Endodermal cell (in vitro differentiated cells): ENCODE data around the gene CPN2. TPM values are rescaled to one million over a fixed set of nuclear protein-coding genes. Genes with fewer than 3 reads are reported as not detected.

Experiments
- DNase-seq: peaks from one replicate; pipeline ENCODE4 v3.0.0-alpha.2; 2017
- H3K27ac ChIP-seq: 2 replicates; pipeline ENCODE4 v1.5.1; 2013; ENCODE audit warnings: mild to moderate bottlenecking, low read depth, low read length, moderate library complexity
- H3K27me3 ChIP-seq: 2 replicates; pipeline ENCODE4 v1.6.1; 2013; ENCODE audit warnings: mild to moderate bottlenecking, low read length, moderate library complexity; ENCODE audit not compliant: insufficient read depth, control insufficient read depth, poor library complexity, severe bottlenecking
- H3K36me3 ChIP-seq: 2 replicates; pipeline ENCODE4 v1.7.0; 2013; ENCODE audit warnings: mild to moderate bottlenecking, low read length, moderate library complexity; ENCODE audit not compliant: control insufficient read depth, insufficient read depth
- H3K4me1 ChIP-seq: one replicate; pipeline ENCODE4 v1.7.0; 2013; ENCODE audit warnings: low read length; ENCODE audit not compliant: control insufficient read depth, insufficient read depth
- H3K4me3 ChIP-seq: 2 replicates; pipeline ENCODE4 v1.5.1; 2013; ENCODE audit warnings: mild to moderate bottlenecking, low read length, moderate library complexity
- H3K9ac ChIP-seq: 2 replicates; pipeline ENCODE4 v1.6.1; 2013; ENCODE audit warnings: mild to moderate bottlenecking, low read length, moderate library complexity; ENCODE audit not compliant: poor library complexity, severe bottlenecking; ENCODE audit errors: extremely low read depth
- H3K9me3 ChIP-seq: 2 replicates; pipeline ENCODE4 v1.6.1; 2013; ENCODE audit warnings: mild to moderate bottlenecking, low read length, moderate library complexity; ENCODE audit not compliant: control insufficient read depth
- H3K27ac Mint-ChIP-seq: 2 replicates; pipeline ENCODE4 v1.8.0; 2020; ENCODE audit warnings: mixed read lengths
- H3K27me3 Mint-ChIP-seq: 2 replicates; pipeline ENCODE4 v1.8.0; 2021; ENCODE audit warnings: mild to moderate bottlenecking, mixed read lengths; ENCODE audit not compliant: insufficient read depth
- H3K36me3 Mint-ChIP-seq: 2 replicates; pipeline ENCODE4 v1.8.0; 2020; ENCODE audit warnings: low read depth, mixed read lengths
- H3K4me1 Mint-ChIP-seq: 2 replicates; pipeline ENCODE4 v1.8.0; 2020; ENCODE audit warnings: mixed read lengths
- H3K4me3 Mint-ChIP-seq: 2 replicates; pipeline ENCODE4 v1.8.0; 2020; ENCODE audit warnings: mild to moderate bottlenecking, moderate library complexity, mixed read lengths
- H3K9me3 Mint-ChIP-seq: 2 replicates; pipeline ENCODE4 v1.8.0; 2020; ENCODE audit warnings: mild to moderate bottlenecking, mixed read lengths
- WGBS, 2 experiments: methylation state at CpG; one replicate each; pipeline versions ENCODE4 v1.1.5 to v1.1.7; 2013; ENCODE audit warnings: missing lambda C conversion rate in 2 of 2, mixed read lengths in 1 of 2; ENCODE audit not compliant: insufficient coverage in 1 of 2, insufficient read length in 1 of 2; 5-methylcytosine and 5-hydroxymethylcytosine counted together
- total RNA-seq, 2 donors: library from RNA; stranded (reverse); fragmentation: NEBNext Ultra II Directional in 1 of 2; extraction: Animal tissue kit (Norgen Biotek cat#: 25700) in 1 of 2; gene quantifications; 2 replicates in 1 of 2; 3 replicates in 1 of 2; pipeline ENCODE4 v1.2.1, GENCODE V29; 2021
- TF ChIP-seq, protein P1 (sequence below): fragments of 200-600 bp; sonication (generic); conservative IDR thresholded peaks from 2 replicates; pipeline ENCODE4 v1.5.0; 2021; ENCODE audit warnings: antibody characterized with exemption, mild to moderate bottlenecking

Gene CPN2
- total RNA-seq, 2 donors from 2014 or later, result 0.22 TPM; not detected in 1

DNA sequence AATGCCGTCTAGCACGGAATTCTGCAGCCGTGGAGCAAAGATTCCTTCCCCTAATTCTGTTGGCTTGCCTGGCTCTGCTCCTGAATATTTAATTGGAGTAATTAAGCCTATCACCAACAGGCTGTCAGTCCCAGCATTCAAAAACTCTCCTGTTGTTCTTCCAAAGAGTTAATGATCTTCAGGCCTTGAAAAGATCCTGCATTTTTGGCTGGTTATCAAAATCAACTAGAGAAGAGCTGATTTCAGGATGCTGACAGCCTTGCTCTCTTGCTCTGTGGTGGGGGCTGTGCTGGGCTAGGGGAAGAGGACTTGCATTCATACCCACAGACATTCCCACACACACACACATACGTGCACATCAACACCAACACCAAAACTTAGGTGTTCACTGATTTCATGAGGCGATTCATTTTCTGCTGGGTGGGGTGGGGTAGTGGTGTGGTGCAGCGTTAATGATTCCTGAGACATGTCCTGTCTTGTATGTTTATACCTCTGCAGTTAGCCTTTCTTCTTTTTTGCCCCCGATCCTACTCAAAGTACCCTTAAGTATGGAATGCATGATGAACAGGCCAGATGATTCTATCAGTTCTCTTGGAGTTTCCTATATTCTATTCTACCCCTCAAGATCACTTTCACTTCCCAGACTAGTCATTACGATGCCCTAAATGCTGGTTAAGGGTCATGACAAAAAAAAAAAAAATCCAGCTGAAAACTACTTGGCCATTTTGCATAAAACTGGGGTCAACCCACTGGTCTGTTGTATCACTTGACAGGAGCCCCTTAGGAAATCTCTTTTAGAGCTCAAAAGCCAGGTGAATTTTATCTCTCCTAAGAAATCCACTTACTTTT is 42.3 kb downstream of the CPN2 start:
- Histone ChIP-seq H3K36me3 (no peaks in the 10 kb centered on the region), H3K9ac (no peak overlapping the region), H3K27me3 (peaks cover 6% of the 10 kb centered on the region), H3K27ac (no peak overlapping the region), H3K9me3 (no peaks in the 10 kb centered on the region), H3K4me3 (no peak overlapping the region), H3K4me1 (peaks cover 11% of the 10 kb centered on the region)
- Mint-ChIP-seq H3K36me3 (no peaks in the 10 kb centered on the region), H3K9me3 (no peaks in the 10 kb centered on the region), H3K27ac (no peak overlapping the region), H3K27me3 (peaks cover 7% of the 10 kb centered on the region), H3K4me1 (peaks cover 32% of the 10 kb centered on the region), H3K4me3 (no peak overlapping the region)
- DNase-seq, result peak; percentile 24
- TF ChIP-seq, protein P1, sequence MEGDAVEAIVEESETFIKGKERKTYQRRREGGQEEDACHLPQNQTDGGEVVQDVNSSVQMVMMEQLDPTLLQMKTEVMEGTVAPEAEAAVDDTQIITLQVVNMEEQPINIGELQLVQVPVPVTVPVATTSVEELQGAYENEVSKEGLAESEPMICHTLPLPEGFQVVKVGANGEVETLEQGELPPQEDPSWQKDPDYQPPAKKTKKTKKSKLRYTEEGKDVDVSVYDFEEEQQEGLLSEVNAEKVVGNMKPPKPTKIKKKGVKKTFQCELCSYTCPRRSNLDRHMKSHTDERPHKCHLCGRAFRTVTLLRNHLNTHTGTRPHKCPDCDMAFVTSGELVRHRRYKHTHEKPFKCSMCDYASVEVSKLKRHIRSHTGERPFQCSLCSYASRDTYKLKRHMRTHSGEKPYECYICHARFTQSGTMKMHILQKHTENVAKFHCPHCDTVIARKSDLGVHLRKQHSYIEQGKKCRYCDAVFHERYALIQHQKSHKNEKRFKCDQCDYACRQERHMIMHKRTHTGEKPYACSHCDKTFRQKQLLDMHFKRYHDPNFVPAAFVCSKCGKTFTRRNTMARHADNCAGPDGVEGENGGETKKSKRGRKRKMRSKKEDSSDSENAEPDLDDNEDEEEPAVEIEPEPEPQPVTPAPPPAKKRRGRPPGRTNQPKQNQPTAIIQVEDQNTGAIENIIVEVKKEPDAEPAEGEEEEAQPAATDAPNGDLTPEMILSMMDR, result no peak
- WGBS, 2 experiments, result 93% methylated on average over 4 to 7 of the region's 8 CpGs

- no peaks in the 10 kb centered on the region for H3K9me3 ChIP-seq
- Mint-ChIP-seq H3K9me3 (no peaks in the 10 kb centered on the region), H3K4me3 (no peak overlapping the region), H3K36me3 (no peaks in the 10 kb centered on the region), H3K27ac (no peak overlapping the region), H3K4me1 (peaks cover 29% of the 10 kb centered on the region), H3K27me3 (peaks cover 4% of the 10 kb centered on the region)
- no peak overlapping the region for H3K4me3 ChIP-seq
- 95 to 97% methylated on average over 6 to 8 of the region's 8 CpGs for WGBS, 2 experiments
- no peak overlapping the region for H3K9ac ChIP-seq
- no peaks in the 10 kb centered on the region for H3K27me3 ChIP-seq
- H3K27ac ChIP-seq, result no peak overlapping the region
- DNase-seq, result peak; percentile 27
- no peaks in the 10 kb centered on the region for H3K36me3 ChIP-seq
- TF ChIP-seq, protein P1, result no peak
- peaks cover 11% of the 10 kb centered on the region for H3K4me1 ChIP-seq
These were observed 43.3 kb downstream of the CPN2 start for GRCh38 chr3:194307849-194308248.

- Histone ChIP-seq H3K36me3 (no peaks in the 10 kb centered on the region), H3K4me1 (peaks cover 11% of the 10 kb centered on the region), H3K9ac (no peak overlapping the region), H3K27me3 (peaks cover under 1% of the 10 kb centered on the region), H3K27ac (no peak overlapping the region), H3K9me3 (no peaks in the 10 kb centered on the region), H3K4me3 (no peak overlapping the region)
- Mint-ChIP-seq H3K4me1 (peaks cover 24% of the 10 kb centered on the region), H3K4me3 (no peak overlapping the region), H3K9me3 (no peaks in the 10 kb centered on the region), H3K27me3 (no peaks in the 10 kb centered on the region), H3K27ac (no peak overlapping the region), H3K36me3 (no peaks in the 10 kb centered on the region)
- peak; percentile 28 for DNase-seq
- TF ChIP-seq, protein P1, result no peak
- 90 to 91% methylated on average over 7 to 13 of the region's 13 CpGs for WGBS, 2 experiments
These were observed 44.1 kb downstream of the CPN2 start for GRCh38 chr3:194306771-194307640.
